ENCODE results near the gene ZFHX3. TPM values are rescaled to one million over a fixed set of nuclear protein-coding genes. Genes with fewer than 3 reads are reported as not detected.

The ZFHX3 gene
- total RNA-seq, 1 experiment from 2014 or later: 1.5 TPM

DNA sequence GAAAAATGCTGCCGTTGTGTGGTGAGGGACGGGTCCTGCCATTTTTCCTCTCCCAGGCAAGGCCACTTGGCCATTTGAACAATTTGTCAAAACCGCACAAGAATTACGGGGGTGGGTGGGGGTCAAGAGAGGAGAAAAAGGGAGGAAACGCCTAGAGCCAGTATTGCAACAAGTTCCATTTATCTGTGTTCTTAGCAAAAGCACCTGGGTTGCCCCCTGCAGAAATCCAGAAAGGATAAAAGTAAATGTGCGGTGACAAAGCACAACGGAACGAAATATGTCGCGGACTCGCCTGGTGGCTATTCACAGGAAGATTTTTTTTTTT, 209.4 kb downstream of the ZFHX3 start:
- no peak overlapping the region for H3K4ac ChIP-seq (ENCODE audit: low read depth, low read length)
- no peak overlapping the region for H2BK5ac ChIP-seq (ENCODE audit: insufficient read length, low read length)
- H4K5ac ChIP-seq (ENCODE audit: insufficient read length, low read depth, low read length): no peak overlapping the region
- no peak overlapping the region for H2BK20ac ChIP-seq (ENCODE audit: low read depth, low read length, poor library complexity, severe bottlenecking)
- no peak for DNase-seq
- no peak overlapping the region for H3K9ac ChIP-seq (ENCODE audit: extremely low read depth, insufficient read length, low read length)
- H3K4me1 ChIP-seq (ENCODE audit: insufficient read depth, low read length): no peaks in the 10 kb centered on the region
- H4K91ac ChIP-seq (ENCODE audit: insufficient read length, low read depth, low read length): no peak overlapping the region
- no peaks in the 10 kb centered on the region for H3K79me2 ChIP-seq (ENCODE audit: insufficient read depth, low read length)
- no CpG with 5 or more reads among the region's 11 CpGs for WGBS (ENCODE audit: extremely low coverage, insufficient read length, low lambda C conversion rate)
- H3T11ph ChIP-seq (ENCODE audit: low read length): no peak overlapping the region
- no peak overlapping the region for H4K8ac ChIP-seq (replicated peaks; ENCODE audit: insufficient read length, low read depth, low read length)
- no peak overlapping the region for H3K27ac ChIP-seq (ENCODE audit: insufficient read length, low read depth, low read length)
- Mint-ChIP-seq H3K9me3 (no peaks in the 10 kb centered on the region), H3K27me3 (ENCODE audit: low read depth) (peaks cover 2% of the 10 kb centered on the region), H3K36me3 (ENCODE audit: insufficient read depth in 1 of 3, low read depth in 3 of 3) (no peaks in the 10 kb centered on the region), H3K27ac (peak overlapping the region in 1 of 3 experiments; percentile 43; a peak in 1 of 7 replicates), H3K4me3 (no peak overlapping the region), H3K4me1 (peaks cover 10 to 14% of the 10 kb centered on the region in 2 experiments)
- no peak overlapping the region for H2AK5ac ChIP-seq (ENCODE audit: insufficient read length, low read length)
- no peak overlapping the region for H3K4me2 ChIP-seq (ENCODE audit: insufficient read depth, insufficient read length, low read length)
- H3K14ac ChIP-seq (ENCODE audit: insufficient read depth, low read length): no peak overlapping the region
- H3K27me3 ChIP-seq (ENCODE audit: insufficient read depth, low read length): no peaks in the 10 kb centered on the region
- no peak overlapping the region for H3K56ac ChIP-seq (ENCODE audit: insufficient read length, low read depth, low read length)
- no peak overlapping the region for H3K23ac ChIP-seq (ENCODE audit: insufficient read length, low read depth, low read length)
- TF ChIP-seq, protein P1, sequence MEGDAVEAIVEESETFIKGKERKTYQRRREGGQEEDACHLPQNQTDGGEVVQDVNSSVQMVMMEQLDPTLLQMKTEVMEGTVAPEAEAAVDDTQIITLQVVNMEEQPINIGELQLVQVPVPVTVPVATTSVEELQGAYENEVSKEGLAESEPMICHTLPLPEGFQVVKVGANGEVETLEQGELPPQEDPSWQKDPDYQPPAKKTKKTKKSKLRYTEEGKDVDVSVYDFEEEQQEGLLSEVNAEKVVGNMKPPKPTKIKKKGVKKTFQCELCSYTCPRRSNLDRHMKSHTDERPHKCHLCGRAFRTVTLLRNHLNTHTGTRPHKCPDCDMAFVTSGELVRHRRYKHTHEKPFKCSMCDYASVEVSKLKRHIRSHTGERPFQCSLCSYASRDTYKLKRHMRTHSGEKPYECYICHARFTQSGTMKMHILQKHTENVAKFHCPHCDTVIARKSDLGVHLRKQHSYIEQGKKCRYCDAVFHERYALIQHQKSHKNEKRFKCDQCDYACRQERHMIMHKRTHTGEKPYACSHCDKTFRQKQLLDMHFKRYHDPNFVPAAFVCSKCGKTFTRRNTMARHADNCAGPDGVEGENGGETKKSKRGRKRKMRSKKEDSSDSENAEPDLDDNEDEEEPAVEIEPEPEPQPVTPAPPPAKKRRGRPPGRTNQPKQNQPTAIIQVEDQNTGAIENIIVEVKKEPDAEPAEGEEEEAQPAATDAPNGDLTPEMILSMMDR (conservative IDR thresholded peaks at IDR 0.05): no peak
- no peaks in the 10 kb centered on the region for H4K20me1 ChIP-seq (ENCODE audit: control insufficient read depth, insufficient read depth, insufficient read length)
- no peaks in the 10 kb centered on the region for H3K9me3 ChIP-seq (ENCODE audit: control insufficient read depth, low read depth, low read length)
- no peaks in the 10 kb centered on the region for H3K23me2 ChIP-seq (ENCODE audit: insufficient read length, low read depth, low read length, poor library complexity, severe bottlenecking)
- no peak overlapping the region for H2BK15ac ChIP-seq (ENCODE audit: low read depth, low read length)
- H3K18ac ChIP-seq (ENCODE audit: insufficient read length, low read depth, low read length): no peak overlapping the region
- H2BK120ac ChIP-seq (ENCODE audit: low read depth, low read length, poor library complexity, severe bottlenecking): no peak overlapping the region
- H3K79me1 ChIP-seq (ENCODE audit: insufficient read depth, low read depth, low read length, poor library complexity, severe bottlenecking): no peaks in the 10 kb centered on the region
- H2AFZ ChIP-seq (ENCODE audit: low read length): no peak overlapping the region
- H2BK12ac ChIP-seq (ENCODE audit: insufficient read length, low read depth, low read length): no peak overlapping the region

All from H9 (cell line).